H9 (cell line): ENCODE results near the gene SLC17A7. TPM values are rescaled to one million over a fixed set of nuclear protein-coding genes. Genes with fewer than 3 reads are reported as not detected.

ENCODE experiments used
- DNase-seq: peaks from one replicate; pipeline ENCODE4 v3.0.0-alpha.2; 2017
- H2AFZ ChIP-seq: one replicate; pipeline ENCODE4 v1.6.1; 2013; ENCODE audit warnings: mild to moderate bottlenecking, low read length, control low read depth, moderate library complexity
- H2AK5ac ChIP-seq: 2 replicates; pipeline ENCODE4 v1.6.1; 2013; ENCODE audit warnings: low read length, control low read depth, mixed read lengths; ENCODE audit not compliant: insufficient read length
- H2BK120ac ChIP-seq: one replicate; pipeline ENCODE4 v1.6.1; 2013; ENCODE audit warnings: low read depth, mild to moderate bottlenecking, low read length, control low read depth, inconsistent platforms; ENCODE audit not compliant: poor library complexity, severe bottlenecking
- H2BK12ac ChIP-seq: 2 replicates; pipeline ENCODE4 v1.6.1; 2013; ENCODE audit warnings: low read length, control low read depth, mixed read lengths, low read depth; ENCODE audit not compliant: insufficient read length
- H2BK15ac ChIP-seq: 2 replicates; pipeline ENCODE4 v1.6.1; 2013; ENCODE audit warnings: low read depth, low read length, control low read depth
- H2BK20ac ChIP-seq: one replicate; pipeline ENCODE4 v1.6.1; 2013; ENCODE audit warnings: low read depth, mild to moderate bottlenecking, low read length, control low read depth, inconsistent platforms; ENCODE audit not compliant: poor library complexity, severe bottlenecking
- H2BK5ac ChIP-seq: 2 replicates; pipeline ENCODE4 v1.6.1; 2013; ENCODE audit warnings: low read length, control low read depth, mixed read lengths; ENCODE audit not compliant: insufficient read length
- H3K14ac ChIP-seq: 2 replicates; pipeline ENCODE4 v1.6.1; 2013; ENCODE audit warnings: low read length, control low read depth; ENCODE audit not compliant: insufficient read depth
- H3K18ac ChIP-seq: 2 replicates; pipeline ENCODE4 v1.6.1; 2013; ENCODE audit warnings: low read depth, mild to moderate bottlenecking, mixed read lengths, low read length, control low read depth; ENCODE audit not compliant: insufficient read length
- H3K23ac ChIP-seq: 2 replicates; pipeline ENCODE4 v1.6.1; 2013; ENCODE audit warnings: low read length, control low read depth, mixed read lengths, low read depth; ENCODE audit not compliant: insufficient read length
- H3K23me2 ChIP-seq: 2 replicates; pipeline ENCODE4 v1.6.1; 2013; ENCODE audit warnings: low read depth, mild to moderate bottlenecking, mixed read lengths, low read length, control low read depth; ENCODE audit not compliant: insufficient read length, poor library complexity, severe bottlenecking
- H3K27ac ChIP-seq: 2 replicates; pipeline ENCODE4 v1.5.1; 2013; ENCODE audit warnings: low read length, control low read depth, mixed read lengths, low read depth; ENCODE audit not compliant: insufficient read length
- H3K27me3 ChIP-seq: 2 replicates; pipeline ENCODE4 v1.6.1; 2013; ENCODE audit warnings: low read length, control low read depth, inconsistent platforms; ENCODE audit not compliant: insufficient read depth
- H3K4ac ChIP-seq: 2 replicates; pipeline ENCODE4 v1.6.1; 2013; ENCODE audit warnings: low read depth, mild to moderate bottlenecking, control low read depth, inconsistent platforms, low read length, moderate library complexity
- H3K4me1 ChIP-seq: 2 replicates; pipeline ENCODE4 v1.6.1; 2013; ENCODE audit warnings: low read length, control low read depth, inconsistent platforms; ENCODE audit not compliant: insufficient read depth
- H3K4me2 ChIP-seq: 2 replicates; pipeline ENCODE4 v1.6.1; 2013; ENCODE audit warnings: low read length, control low read depth, mixed read lengths; ENCODE audit not compliant: insufficient read length, insufficient read depth
- H3K56ac ChIP-seq: 2 replicates; pipeline ENCODE4 v1.6.1; 2013; ENCODE audit warnings: low read depth, mild to moderate bottlenecking, mixed read lengths, low read length, control low read depth; ENCODE audit not compliant: insufficient read length
- H3K79me1 ChIP-seq: 2 replicates; pipeline ENCODE4 v1.6.1; 2013; ENCODE audit warnings: low read depth, mild to moderate bottlenecking, moderate library complexity, low read length, control low read depth, inconsistent platforms; ENCODE audit not compliant: insufficient read depth, poor library complexity, severe bottlenecking
- H3K79me2 ChIP-seq: 2 replicates; pipeline ENCODE4 v1.6.1; 2013; ENCODE audit warnings: low read length, control low read depth, inconsistent platforms; ENCODE audit not compliant: insufficient read depth
- H3K9ac ChIP-seq: 2 replicates; pipeline ENCODE4 v1.6.1; 2013; ENCODE audit warnings: low read length, control low read depth, mixed read lengths; ENCODE audit not compliant: insufficient read length; ENCODE audit errors: extremely low read depth
- H3K9me3 ChIP-seq: one replicate; pipeline ENCODE4 v1.6.1; 2013; ENCODE audit warnings: low read depth, low read length, inconsistent platforms; ENCODE audit not compliant: control insufficient read depth
- H3T11ph ChIP-seq: one replicate; pipeline ENCODE4 v1.6.1; 2013; ENCODE audit warnings: mild to moderate bottlenecking, low read length, control low read depth, inconsistent platforms
- H4K20me1 ChIP-seq: one replicate; pipeline ENCODE4 v1.6.1; 2013; ENCODE audit not compliant: control insufficient read depth, insufficient read length, insufficient read depth
- H4K5ac ChIP-seq: 2 replicates; pipeline ENCODE4 v1.6.1; 2013; ENCODE audit warnings: low read depth, mild to moderate bottlenecking, mixed read lengths, low read length, control low read depth; ENCODE audit not compliant: insufficient read length
- H4K8ac ChIP-seq: replicated peaks from 2 replicates; pipeline ENCODE4 v1.6.1; 2013; ENCODE audit warnings: low read length, control low read depth, mixed read lengths, low read depth; ENCODE audit not compliant: insufficient read length
- H4K91ac ChIP-seq: 2 replicates; pipeline ENCODE4 v1.6.1; 2013; ENCODE audit warnings: low read depth, mild to moderate bottlenecking, moderate library complexity, mixed read lengths, low read length, control low read depth; ENCODE audit not compliant: insufficient read length
- H3K27ac Mint-ChIP-seq, 3 experiments: 2 replicates in 2 of 3; 3 replicates in 1 of 3; pipeline ENCODE4 v1.8.0; 2020 to 2021; ENCODE audit warnings: mixed read lengths in 3 of 3, mild to moderate bottlenecking in 1 of 3, moderate library complexity in 1 of 3
- H3K27me3 Mint-ChIP-seq: 2 replicates; pipeline ENCODE4 v1.8.0; 2021; ENCODE audit warnings: low read depth, mild to moderate bottlenecking, moderate library complexity, mixed read lengths
- H3K36me3 Mint-ChIP-seq, 3 experiments: 2 replicates in 2 of 3; 3 replicates in 1 of 3; pipeline ENCODE4 v1.8.0; 2020 to 2021; ENCODE audit warnings: low read depth in 3 of 3, mixed read lengths in 3 of 3; ENCODE audit not compliant: insufficient read depth in 1 of 3
- H3K4me1 Mint-ChIP-seq, 2 experiments: 2 replicates each; pipeline ENCODE4 v1.8.0; 2020; ENCODE audit warnings: mixed read lengths in 2 of 2
- H3K4me3 Mint-ChIP-seq, 2 experiments: 2 replicates in 1 of 2; 3 replicates in 1 of 2; pipeline ENCODE4 v1.8.0; 2020 to 2021; ENCODE audit warnings: mild to moderate bottlenecking in 2 of 2, mixed read lengths in 2 of 2, moderate library complexity in 1 of 2
- H3K9me3 Mint-ChIP-seq, 2 experiments: 2 replicates in 1 of 2; 3 replicates in 1 of 2; pipeline ENCODE4 v1.8.0; 2020; ENCODE audit warnings: mild to moderate bottlenecking in 2 of 2, mixed read lengths in 2 of 2, moderate library complexity in 1 of 2
- CTCF ChIP-seq: fragments of 200-600 bp; sonication (generic); conservative IDR thresholded peaks from 3 replicates; pipeline ENCODE4 v1.8.0; 2021; ENCODE audit warnings: antibody characterized with exemption, mild to moderate bottlenecking
- WGBS: extraction: QIAGEN DNeasy Blood & Tissue Kit; methylation state at CpG from one replicate; pipeline ENCODE4 v1.1.7; 2013; ENCODE audit warnings: missing lambda C conversion rate, low lambda C conversion rate, mixed read lengths; ENCODE audit not compliant: insufficient read length; ENCODE audit errors: extremely low coverage; 5-methylcytosine and 5-hydroxymethylcytosine counted together
- total RNA-seq: library from RNA; stranded (reverse); gene quantifications from 2 replicates; pipeline ENCODE4 v1.2.1, GENCODE V29; 2021

Gene SLC17A7
- total RNA-seq, 1 experiment from 2014 or later = 1.3 TPM

- peak; percentile 94 for DNase-seq
- Histone ChIP-seq H2BK12ac (no peak overlapping the region), H2BK20ac (no peak overlapping the region), H4K5ac (no peak overlapping the region), H3K27me3 (no peaks in the 10 kb centered on the region), H3K4ac (no peak overlapping the region), H3K9ac (no peak overlapping the region), H3K79me2 (no peaks in the 10 kb centered on the region), H2BK15ac (no peak overlapping the region), H2AK5ac (no peak overlapping the region), H3K9me3 (no peaks in the 10 kb centered on the region), H2BK5ac (no peak overlapping the region), H3T11ph (no peak overlapping the region), H2BK120ac (no peak overlapping the region), H3K27ac (no peak overlapping the region), H3K4me2 (no peak overlapping the region), H4K20me1 (no peaks in the 10 kb centered on the region), H3K23me2 (no peaks in the 10 kb centered on the region), H3K79me1 (no peaks in the 10 kb centered on the region), H2AFZ (no peak overlapping the region), H3K23ac (no peak overlapping the region), H3K4me1 (no peaks in the 10 kb centered on the region), H3K56ac (no peak overlapping the region), H4K91ac (no peak overlapping the region), H3K14ac (peak overlapping the region; percentile 25; the same call in 1 of the 2 replicates), H4K8ac (no peak overlapping the region), H3K18ac (peak overlapping the region; percentile 47)
- no peaks in the 10 kb centered on the region for H3K9me3 Mint-ChIP-seq
- peak overlapping the region in 2 of 3 experiments; percentile 88 to 97; a peak in 5 of 7 replicates for H3K27ac Mint-ChIP-seq
- peaks cover 10 to 27% (median 27%) of the 10 kb centered on the region in 3 experiments; a peak in 6 of 7 replicates for H3K36me3 Mint-ChIP-seq
- H3K27me3 Mint-ChIP-seq = no peaks in the 10 kb centered on the region
- peaks cover 6 to 10% of the 10 kb centered on the region in 2 experiments for H3K4me1 Mint-ChIP-seq
- TF ChIP-seq CTCF = no peak
- peak overlapping the region in 1 of 2 experiments; percentile 56; a peak in 3 of 5 replicates for H3K4me3 Mint-ChIP-seq
- no CpG with 5 or more reads among the region's 15 CpGs for whole genome bisulfite sequencing
Observed at GRCh38 chr19:49468746-49469447, 27.6 kb upstream of the SLC17A7 start.
